Neural crest cell (in vitro differentiated cells): ENCODE data around the gene GPX2. TPM values are rescaled to one million over a fixed set of nuclear protein-coding genes. Genes with fewer than 3 reads are reported as not detected.

Experiments
- DNase-seq: peaks from one replicate; pipeline ENCODE4 v3.0.0; 2021; ENCODE audit warnings: low read depth, mixed read lengths, low spot score
- H3K27ac Mint-ChIP-seq: one replicate; pipeline ENCODE4 v1.8.0; 2021; ENCODE audit warnings: mild to moderate bottlenecking, mixed read lengths; ENCODE audit not compliant: unreplicated experiment
- H3K27me3 Mint-ChIP-seq: 2 replicates; pipeline ENCODE4 v1.8.0; 2021; ENCODE audit warnings: low read depth, mild to moderate bottlenecking, mixed read lengths
- H3K36me3 Mint-ChIP-seq: 2 replicates; pipeline ENCODE4 v1.8.0; 2021; ENCODE audit warnings: low read depth, mild to moderate bottlenecking, mixed read lengths
- H3K4me1 Mint-ChIP-seq: 2 replicates; pipeline ENCODE4 v1.8.0; 2021; ENCODE audit warnings: mixed read lengths
- H3K4me3 Mint-ChIP-seq: one replicate; pipeline ENCODE4 v1.8.0; 2021; ENCODE audit warnings: mild to moderate bottlenecking, mixed read lengths
- H3K9me3 Mint-ChIP-seq: 2 replicates; pipeline ENCODE4 v1.8.0; 2021; ENCODE audit warnings: mixed read lengths
- CTCF ChIP-seq: fragments of 200-600 bp; sonication (generic); conservative IDR thresholded peaks from 2 replicates; pipeline ENCODE4 v1.5.0; 2021; ENCODE audit warnings: antibody characterized with exemption, mild to moderate bottlenecking
- total RNA-seq: library from RNA; stranded (reverse); gene quantifications from 2 replicates; pipeline ENCODE4 v1.2.1, GENCODE V29; 2021

The GPX2 gene
- total RNA-seq, 1 donor from 2014 or later = not detected

- H3K9me3 Mint-ChIP-seq = no peaks in the 10 kb centered on the region
- H3K27me3 Mint-ChIP-seq = no peaks in the 10 kb centered on the region
- no peak for TF ChIP-seq CTCF
- no peak overlapping the region for H3K27ac Mint-ChIP-seq
- H3K4me3 Mint-ChIP-seq = no peak overlapping the region
- no peaks in the 10 kb centered on the region for H3K36me3 Mint-ChIP-seq
- no peaks in the 10 kb centered on the region for H3K4me1 Mint-ChIP-seq
- no peak for DNase-seq
Observed at GRCh38 chr14:64953661-64954060, 11.1 kb upstream of the GPX2 start.

DNA sequence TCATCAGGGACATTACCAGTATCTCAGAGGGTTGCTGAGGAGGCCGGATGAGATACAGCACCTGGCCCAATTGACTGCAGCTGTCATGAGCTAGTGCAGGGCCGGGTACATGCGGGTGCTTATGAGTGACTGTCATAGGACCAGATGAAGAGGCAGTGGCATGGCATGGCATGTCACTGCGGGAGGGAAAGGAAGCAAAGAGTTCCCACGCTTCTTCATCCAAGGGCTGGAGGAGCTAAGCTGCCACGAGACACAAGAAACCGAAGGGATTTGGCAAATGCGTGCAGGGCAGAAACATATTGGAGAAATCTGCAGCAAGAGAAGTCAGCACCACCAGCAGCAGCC, 10.7 kb upstream of the GPX2 start:
- no peak for DNase-seq
- no peaks in the 10 kb centered on the region for H3K4me1 Mint-ChIP-seq
- H3K4me3 Mint-ChIP-seq = no peak overlapping the region
- H3K27me3 Mint-ChIP-seq = no peaks in the 10 kb centered on the region
- no peaks in the 10 kb centered on the region for H3K36me3 Mint-ChIP-seq
- H3K9me3 Mint-ChIP-seq = no peaks in the 10 kb centered on the region
- H3K27ac Mint-ChIP-seq = no peak overlapping the region
- TF ChIP-seq CTCF = no peak

- H3K27ac Mint-ChIP-seq = no peak overlapping the region
- H3K27me3 Mint-ChIP-seq = no peaks in the 10 kb centered on the region
- H3K9me3 Mint-ChIP-seq = no peaks in the 10 kb centered on the region
- H3K36me3 Mint-ChIP-seq = no peaks in the 10 kb centered on the region
- TF ChIP-seq CTCF = no peak
- H3K4me1 Mint-ChIP-seq = no peaks in the 10 kb centered on the region
- no peak for DNase-seq
- H3K4me3 Mint-ChIP-seq = no peak overlapping the region
Observed at GRCh38 chr14:64952598-64953309, 10.2 kb upstream of the GPX2 start.

GRCh38 chr14:64951724-64952123, 9.2 kb upstream of the GPX2 start:
- H3K4me3 Mint-ChIP-seq = no peak overlapping the region
- no peak overlapping the region for H3K27ac Mint-ChIP-seq
- DNase-seq = no peak
- TF ChIP-seq CTCF = no peak
- no peaks in the 10 kb centered on the region for H3K36me3 Mint-ChIP-seq
- H3K4me1 Mint-ChIP-seq = no peaks in the 10 kb centered on the region
- no peaks in the 10 kb centered on the region for H3K9me3 Mint-ChIP-seq
- no peaks in the 10 kb centered on the region for H3K27me3 Mint-ChIP-seq

GRCh38 chr14:64951291-64951690, 8.7 kb upstream of the GPX2 start:
- DNase-seq = no peak
- Mint-ChIP-seq H3K4me3 (no peak overlapping the region), H3K4me1 (no peaks in the 10 kb centered on the region), H3K27ac (peak overlapping the region; percentile 65), H3K9me3 (no peaks in the 10 kb centered on the region), H3K36me3 (peaks cover 3% of the 10 kb centered on the region), H3K27me3 (no peaks in the 10 kb centered on the region)
- no peak for TF ChIP-seq CTCF
